A549 (cell line): ENCODE results near the gene SMC6.

Experiments used
- CBX8 ChIP-seq: fragments of 200-600 bp; sonication (generic); IDR thresholded peaks from 2 replicates; pipeline ENCODE4 v1.6.1; 2016
- POLR2A ChIP-seq: IDR thresholded peaks from 2 replicates; pipeline ENCODE4 v1.6.1; 2012; ENCODE audit warnings: mild to moderate bottlenecking, low read length

DNA sequence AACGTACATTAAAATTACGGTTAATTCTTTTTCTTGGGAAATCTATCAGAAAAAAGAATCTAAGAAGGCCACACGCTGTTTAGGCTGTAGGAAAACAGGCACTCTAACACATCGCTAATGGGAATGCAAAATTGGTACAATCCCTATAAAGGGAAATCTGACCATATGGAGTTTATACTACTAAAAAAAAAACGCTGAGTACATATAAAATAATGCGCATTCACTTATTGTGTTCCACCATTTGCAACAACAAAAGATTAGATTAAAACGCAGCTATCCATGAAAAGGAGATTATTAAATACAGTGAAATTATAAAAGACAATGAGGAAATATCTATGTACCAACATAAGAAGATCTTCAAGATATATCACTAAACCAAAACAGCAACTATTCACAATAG is 62.8 kb downstream of the SMC6 start:
- TF ChIP-seq POLR2A (no peak), CBX8 (no peak)
